ENCODE measurements around the gene CRHR1. TPM values are rescaled to one million over a fixed set of nuclear protein-coding genes. Genes with fewer than 3 reads are reported as not detected.

CRHR1 gene
- total RNA-seq, 4 donors from 2014 or later, result not detected

DNA sequence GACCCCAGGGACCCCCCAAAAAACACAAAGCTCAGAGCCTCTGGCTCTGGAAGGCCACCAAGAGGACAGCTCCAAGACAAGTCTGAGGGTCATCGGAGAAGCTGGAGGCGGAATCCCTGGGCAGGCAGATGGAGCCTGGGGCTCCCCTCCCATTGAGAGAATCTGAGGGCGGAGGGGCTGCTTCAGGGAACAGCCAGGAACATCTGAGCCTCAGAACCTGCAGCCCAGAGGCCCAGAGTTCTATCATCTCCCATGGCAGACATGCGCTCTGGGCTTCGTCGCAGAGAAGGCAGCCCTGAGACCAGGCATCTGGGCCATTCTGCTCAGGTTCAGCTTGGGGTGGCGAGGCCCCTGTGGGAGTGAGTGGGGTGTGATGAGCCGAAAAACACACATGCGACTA is 53.5 kb downstream of the CRHR1 start:
- TF ChIP-seq POLR2A (IDR thresholded peaks at IDR 0.05) (no peak), CTCF (IDR thresholded peaks at IDR 0.05) (no peak)
- no peaks in the 10 kb centered on the region for H3K9me3 ChIP-seq
- no peaks in the 10 kb centered on the region for H3K36me3 ChIP-seq
- no peak for DNase-seq
- no peak overlapping the region for H3K27ac ChIP-seq
- WGBS, 2 donors, result 80 to 97% methylated on average over 7 to 9 of the region's 9 CpGs
- no peak overlapping the region for H3K4me3 ChIP-seq (replicated peaks in 1 of 3)
- H3K27me3 ChIP-seq, result no peaks in the 10 kb centered on the region
- H3K4me1 ChIP-seq, result no peaks in the 10 kb centered on the region
- intact Hi-C loops (cut with DNase I), result loop anchor here (10.0 kb wide), 1 partner anchor 443 kb away; no protein-coding TSS in a partner anchor

GRCh38 chr17:45838751-45839295 is 54.7 kb downstream of the CRHR1 start:
- H3K27ac ChIP-seq, result no peak overlapping the region
- H3K36me3 ChIP-seq, result no peaks in the 10 kb centered on the region
- TF ChIP-seq POLR2A (IDR thresholded peaks at IDR 0.05), result no peak
- TF ChIP-seq CTCF (IDR thresholded peaks at IDR 0.05), result no peak
- H3K9me3 ChIP-seq, result no peaks in the 10 kb centered on the region
- H3K27me3 ChIP-seq, result no peaks in the 10 kb centered on the region
- 66 to 73% methylated on average over 7 to 8 of the region's 8 CpGs for WGBS, 2 donors
- no peak overlapping the region for H3K4me3 ChIP-seq (replicated peaks in 1 of 3)
- DNase-seq, result no peak
- H3K4me1 ChIP-seq, result no peaks in the 10 kb centered on the region
- intact Hi-C loops (cut with DNase I), result loop anchor here (10.0 kb wide), 1 partner anchor 444 kb away; no protein-coding TSS in a partner anchor

DNA sequence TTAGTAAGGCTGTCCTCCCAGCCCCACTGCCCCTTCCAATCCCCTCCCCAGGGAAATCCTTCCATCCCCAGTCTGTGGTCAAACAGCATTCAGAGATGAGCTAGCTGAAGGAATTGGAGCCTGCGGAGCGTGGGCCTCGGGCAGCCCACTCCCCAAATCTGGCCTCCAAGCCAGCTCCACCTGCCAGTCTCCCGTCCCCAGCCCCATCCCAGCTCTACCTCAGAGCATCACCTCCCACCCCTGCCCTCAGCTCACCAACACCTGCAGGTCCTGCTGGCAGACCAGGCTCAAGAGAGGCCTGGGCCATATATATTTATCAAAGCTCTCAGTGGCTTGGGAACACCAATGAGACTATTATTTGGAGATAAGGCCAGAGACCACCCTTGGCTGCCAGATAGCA is 55.3 kb downstream of the CRHR1 start:
- no peaks in the 10 kb centered on the region for H3K27me3 ChIP-seq
- H3K4me3 ChIP-seq (replicated peaks in 1 of 3), result no peak overlapping the region
- 83 to 88% methylated on average over 4 of the region's 4 CpGs for WGBS, 2 donors
- intact Hi-C loops (cut with DNase I), result loop anchor here (10.0 kb wide), 1 partner anchor 445 kb away; no protein-coding TSS in a partner anchor
- H3K9me3 ChIP-seq, result no peaks in the 10 kb centered on the region
- no peak overlapping the region for H3K27ac ChIP-seq
- DNase-seq, result no peak
- no peaks in the 10 kb centered on the region for H3K4me1 ChIP-seq
- H3K36me3 ChIP-seq, result no peaks in the 10 kb centered on the region
- no peak for TF ChIP-seq CTCF (IDR thresholded peaks at IDR 0.05)
- no peak for TF ChIP-seq POLR2A (IDR thresholded peaks at IDR 0.05)

- Histone ChIP-seq H3K27ac (no peak overlapping the region), H3K4me1 (no peaks in the 10 kb centered on the region), H3K9me3 (no peaks in the 10 kb centered on the region), H3K4me3 (replicated peaks in 1 of 3) (no peak overlapping the region), H3K36me3 (no peaks in the 10 kb centered on the region), H3K27me3 (no peaks in the 10 kb centered on the region)
- TF ChIP-seq POLR2A (IDR thresholded peaks at IDR 0.05) (no peak), CTCF (IDR thresholded peaks at IDR 0.05) (no peak)
- 66 to 73% methylated on average over 9 of the region's 9 CpGs for WGBS, 2 donors
- DNase-seq, result no peak
- intact Hi-C loops (cut with DNase I), result loop anchor here (10.0 kb wide), 1 partner anchor 626 kb away; no protein-coding TSS in a partner anchor
Measured at GRCh38 chr17:45841186-45841585, 57.1 kb downstream of the CRHR1 start.

DNA sequence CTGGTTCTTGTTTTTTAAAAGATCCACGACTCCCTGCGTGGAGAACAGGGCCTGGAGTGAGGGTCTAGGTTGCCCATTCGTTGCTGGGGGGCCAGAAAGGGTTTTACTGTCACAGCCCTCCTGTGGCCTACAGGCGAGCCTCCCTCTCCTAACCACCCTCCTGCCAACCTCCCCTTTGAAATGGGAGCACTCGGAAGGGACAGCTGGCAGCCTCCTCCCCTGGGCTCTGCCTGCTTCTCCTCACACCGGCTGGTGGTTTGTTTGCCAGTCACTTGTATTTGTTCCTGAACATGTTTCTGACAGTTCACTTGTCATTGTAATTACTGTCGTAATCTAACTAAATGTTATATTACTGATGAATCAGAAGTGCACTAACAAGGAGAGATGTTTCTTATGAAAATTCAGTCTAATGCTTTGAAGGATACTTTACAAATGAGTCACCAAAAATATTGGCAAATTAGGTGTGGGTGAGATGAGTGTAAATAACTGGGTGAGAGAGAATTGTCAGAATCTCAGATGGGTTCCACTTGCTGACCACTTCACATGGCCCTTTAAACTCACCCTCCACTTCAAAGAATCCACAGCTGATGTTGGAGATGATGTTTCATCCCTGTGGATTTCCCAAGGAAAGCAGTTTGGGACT is 57.9 kb downstream of the CRHR1 start:
- TF ChIP-seq POLR2A (IDR thresholded peaks at IDR 0.05) (no peak), CTCF (IDR thresholded peaks at IDR 0.05) (no peak)
- intact Hi-C loops (cut with DNase I), result loop anchor here (10.0 kb wide), 1 partner anchor 627 kb away; no protein-coding TSS in a partner anchor

More for the DNA sequence above, 57.9 kb downstream of the CRHR1 start:
- Histone ChIP-seq H3K4me1 (no peaks in the 10 kb centered on the region), H3K9me3 (no peaks in the 10 kb centered on the region), H3K27ac (no peak overlapping the region), H3K27me3 (no peaks in the 10 kb centered on the region), H3K36me3 (no peaks in the 10 kb centered on the region), H3K4me3 (replicated peaks in 1 of 3) (no peak overlapping the region)
- WGBS, 2 donors, result 62 to 68% methylated on average over 7 of the region's 7 CpGs
- DNase-seq, result no peak

Data from thyroid gland (tissue), 4 donors.